GM12878 (cell line): Measurements from ENCODE around the gene LCN1. TPM values are rescaled to one million over a fixed set of nuclear protein-coding genes. Genes with fewer than 3 reads are reported as not detected.

ENCODE experiments used
- ATAC-seq: fragments of 200-7000 bp; cut with Tn5 transposase; 3 replicates; pipeline ENCODE4 v1.9.1; 2020; ENCODE audit warnings: mild to moderate bottlenecking, moderate library complexity
- BruUV-seq: library from RNA; stranded (reverse); fragments of 400-500 nt; replicated peaks from 2 replicates; lab custom pipeline; 2021; lab: Mats Ljungman, UMichigan
- CTCF ChIA-PET: fragments of 300-600 bp; sonication (Branson Sonifier 250); formaldehyde crosslinking; extraction: SDS; loops from one replicate; lab custom pipeline; 2021; ENCODE audit warnings: inconsistent platforms; lab: Yijun Ruan, JAX
- POLR2A ChIA-PET: fragments of 350-600 bp; formaldehyde crosslinking; extraction: SDS; loops from one replicate; lab custom pipeline; 2021; ENCODE audit warnings: inconsistent platforms; lab: Charles Lee
- RAD21 ChIA-PET: fragments of 300-600 bp; sonication (Branson Sonifier 250); formaldehyde crosslinking; loops from one replicate; lab custom pipeline; 2023; ENCODE audit warnings: antibody characterized with exemption; ENCODE audit not compliant: unreplicated experiment; lab: Charles Lee
- SMC1A ChIA-PET: fragments of 300-600 bp; sonication (Branson Sonifier 250); formaldehyde crosslinking; loops from one replicate; lab custom pipeline; 2023; ENCODE audit not compliant: unreplicated experiment, uncharacterized antibody; lab: Charles Lee
- DNase-seq: peaks from one replicate; pipeline ENCODE4 v3.0.0-alpha.2; 2011; ENCODE audit warnings: low read depth, low spot score
- FAIRE-seq: peaks from 3 replicates; lab custom pipeline; 2011; peaks lifted over from hg19 to GRCh38; lab: Jason Lieb, UNC
- H2AFZ ChIP-seq: 2 replicates; pipeline ENCODE4 v1.6.0; 2011; ENCODE audit warnings: low read depth, low read length, control low read depth; ENCODE audit not compliant: control insufficient read depth
- H3K27ac ChIP-seq: 2 replicates; pipeline ENCODE4 v1.5.1; 2011; ENCODE audit warnings: control low read depth; ENCODE audit not compliant: control insufficient read depth, insufficient read depth
- H3K27me3 ChIP-seq, 2 experiments: replicated peaks in 1 of 2; 2 replicates each; pipeline versions ENCODE4 v1.6.0 to v1.6.1; 2011; ENCODE audit warnings: low read length in 1 of 2; ENCODE audit not compliant: control insufficient read depth in 2 of 2, insufficient read depth in 2 of 2
- H3K36me3 ChIP-seq, 2 experiments: 2 replicates each; pipeline ENCODE4 v1.5.1; 2011; ENCODE audit warnings: low read length in 1 of 2; ENCODE audit not compliant: control insufficient read depth in 2 of 2, insufficient read depth in 2 of 2
- H3K4me1 ChIP-seq: 2 replicates; pipeline ENCODE4 v1.6.1; 2011; ENCODE audit warnings: mild to moderate bottlenecking, low read length, moderate library complexity, mixed read lengths; ENCODE audit not compliant: control insufficient read depth, insufficient read depth
- H3K4me2 ChIP-seq: 2 replicates; pipeline ENCODE4 v1.6.0; 2011; ENCODE audit warnings: control low read depth; ENCODE audit not compliant: control insufficient read depth, insufficient read depth
- H3K4me3 ChIP-seq: fragments of 200-600 bp; sonication (generic); 2 replicates; pipeline ENCODE4 v1.5.1; 2016
- H3K79me2 ChIP-seq: 2 replicates; pipeline ENCODE4 v1.6.0; 2011; ENCODE audit warnings: low read length; ENCODE audit not compliant: control insufficient read depth, insufficient read depth
- H3K9ac ChIP-seq: 2 replicates; pipeline ENCODE4 v1.8.0; 2011; ENCODE audit warnings: low read length, control low read depth, mixed read lengths; ENCODE audit not compliant: control insufficient read depth, insufficient read depth
- H3K9me3 ChIP-seq: replicated peaks from 3 replicates; pipeline ENCODE4 v1.5.1; 2011; ENCODE audit warnings: mild to moderate bottlenecking, low read length; ENCODE audit not compliant: control insufficient read depth, insufficient read depth
- H4K20me1 ChIP-seq: 2 replicates; pipeline ENCODE4 v1.6.0; 2011; ENCODE audit not compliant: control insufficient read depth, insufficient read depth
- BACH1 ChIP-seq: fragments of 450-650 bp; IDR thresholded peaks from 2 replicates; pipeline ENCODE4 v1.6.1; 2017; ENCODE audit warnings: mild to moderate bottlenecking, borderline replicate concordance
- CBX3 ChIP-seq: fragments of 200-600 bp; sonication (generic); IDR thresholded peaks from 2 replicates; pipeline ENCODE4 v1.6.1; 2016; ENCODE audit warnings: low read depth, borderline replicate concordance
- CREM ChIP-seq: IDR thresholded peaks from 2 replicates; pipeline ENCODE4 v1.6.1; 2014; ENCODE audit warnings: antibody characterized with exemption, low read depth
- ELK1 ChIP-seq: IDR thresholded peaks from 2 replicates; pipeline ENCODE4 v1.6.1; 2012; ENCODE audit warnings: low read depth, low read length, improper control_type of control experiment
- EZH2 ChIP-seq: IDR thresholded peaks from 2 replicates; pipeline ENCODE4 v1.6.1; 2012; ENCODE audit warnings: low read depth, mild to moderate bottlenecking, control low read depth, inconsistent platforms, low read length, borderline replicate concordance; ENCODE audit not compliant: control insufficient read depth
- FOS ChIP-seq: IDR thresholded peaks from 3 replicates; pipeline ENCODE4 v1.6.1; 2011; ENCODE audit warnings: borderline replicate concordance; ENCODE audit not compliant: insufficient read length; ENCODE audit errors: extremely low read depth
- HCFC1 ChIP-seq: fragments of 150-350 bp; IDR thresholded peaks from 2 replicates; pipeline ENCODE4 v1.6.1; 2014; ENCODE audit warnings: low read length
- HDAC2 ChIP-seq: fragments of 200-600 bp; sonication (generic); IDR thresholded peaks from 2 replicates; pipeline ENCODE4 v1.6.1; 2017
- IRF4 ChIP-seq: IDR thresholded peaks from 2 replicates; pipeline ENCODE4 v1.6.1; 2011; ENCODE audit warnings: low read depth, low read length
- KAT2A ChIP-seq: conservative IDR thresholded peaks from 2 replicates; pipeline ENCODE4 v1.6.1; 2011; ENCODE audit warnings: low read depth, low read length; ENCODE audit not compliant: control insufficient read depth
- PML ChIP-seq: IDR thresholded peaks from 2 replicates; pipeline ENCODE4 v1.6.1; 2012; ENCODE audit warnings: low read length, inconsistent platforms
- SMARCA5 ChIP-seq: fragments of 450-650 bp; IDR thresholded peaks from 2 replicates; pipeline ENCODE4 v1.6.1; 2017; ENCODE audit warnings: mild to moderate bottlenecking
- TCF7 ChIP-seq: IDR thresholded peaks from 2 replicates; pipeline ENCODE4 v1.6.1; 2014; ENCODE audit warnings: antibody characterized with exemption, borderline replicate concordance
- YY1 ChIP-seq: IDR thresholded peaks from 2 replicates; pipeline ENCODE4 v1.6.1; 2011; ENCODE audit warnings: low read depth, mild to moderate bottlenecking, low read length
- ZBED1 ChIP-seq: IDR thresholded peaks from 2 replicates; pipeline ENCODE4 v1.6.1; 2016; ENCODE audit warnings: borderline replicate concordance
- WGBS: methylation state at CpG from one replicate; pipeline ENCODE4 v1.1.6; 2016; ENCODE audit warnings: low lambda C conversion rate; ENCODE audit not compliant: insufficient replicate concordance, insufficient coverage; ENCODE audit errors: missing lambda C conversion rate; 5-methylcytosine and 5-hydroxymethylcytosine counted together
- in situ Hi-C: fragments of 300-500 bp; cut with MboI; formaldehyde crosslinking; loops from 9 replicates; pipeline ENCODE4 v1.14.3; 2018; ENCODE audit warnings: mixed read lengths
- intact Hi-C: fragments of 100-400 bp; cut with micrococcal nuclease; formaldehyde crosslinking; loops from one replicate; pipeline ENCODE4 v1.14.2; 2022; ENCODE audit not compliant: unreplicated experiment
- polyA plus RNA-seq, 11 experiments: library from polyadenylated mRNA; depleted of rRNA in 4 of 11; unstranded in 6 of 11; stranded (reverse) in 5 of 11; fragments of >200 nt; fragmentation: Nextera tagmentation in 4 of 11; fragmentation: Illumina TruSeq in 1 of 11; extraction: Ambion mirVana in 4 of 11; extraction: Trizol in 1 of 11; gene quantifications; 1 replicate in 1 of 11; 2 replicates in 10 of 11; pipeline versions ENCODE4 v1.2.1 to v1.2.3, GENCODE V29; 2011 to 2016; ENCODE audit warnings: inconsistent platforms in 2 of 11, missing spikeins in 2 of 11, low read depth in 1 of 11
- total RNA-seq, 4 experiments: library from RNA; depleted of rRNA in 3 of 4; stranded (reverse); fragments of >200 nt in 3 of 4; fragmentation: Illumina TruSeq in 1 of 4; extraction: Trizol in 1 of 4; gene quantifications; 2 replicates each; pipeline versions ENCODE4 v1.2.1 to v1.2.3, GENCODE V29; 2013 to 2021

Gene LCN1
- total and polyA plus RNA-seq, 10 of the 15 experiments (the other 5 are each of a cell fraction or from before 2014, with no cell fraction given), result not detected

GRCh38 chr9:135503371-135504261 lies 17.6 kb upstream of the LCN1 start:
- FAIRE-seq (no peak), DNase-seq (no peak)
- Histone ChIP-seq H3K9me3 (no peaks in the 10 kb centered on the region; the same call in 2 of the 3 replicates), H3K4me1 (peaks cover 17% of the 10 kb centered on the region), H3K79me2 (peaks cover 14% of the 10 kb centered on the region), H3K27ac (no peak overlapping the region), H3K4me3 (no peak overlapping the region), H4K20me1 (peaks cover 4% of the 10 kb centered on the region; the same call in 1 of the 2 replicates)
- ChIA-PET CTCF (interaction anchor here (0.9 to 1.3 kb wide), 3 partner anchors 13 to 26 kb away, joined by 3 to 5 read pairs (median 5); no protein-coding TSS in a partner anchor), RAD21 (no interaction called here)
- whole genome bisulfite sequencing, result 97% methylated on average over 41 of the region's 41 CpGs
- intact Hi-C loops, result no loop called here
- TF ChIP-seq EZH2, result no peak
- TF ChIP-seq, all 136 proteins: peak for 0
- Histone ChIP-seq H2AFZ (no peak overlapping the region), H3K9ac (no peak overlapping the region), H3K36me3 (peaks cover 10 to 22% of the 10 kb centered on the region in 2 experiments; a peak in 3 of 4 replicates), H3K4me2 (no peak overlapping the region), H3K27me3 (no peaks in the 10 kb centered on the region)
- in situ Hi-C loops, result no loop called here
- ChIA-PET SMC1A (no interaction called here), POLR2A (no interaction called here)
- no TSS peak for BruUV-seq
- ATAC-seq, result no peak

- intact Hi-C loops (no loop called here), in situ Hi-C loops (no loop called here)
- Histone ChIP-seq H2AFZ (no peak overlapping the region), H3K36me3 (peaks cover 10 to 22% of the 10 kb centered on the region in 2 experiments; a peak in 3 of 4 replicates), H3K9ac (no peak overlapping the region), H3K27ac (no peak overlapping the region), H3K4me2 (no peak overlapping the region), H3K27me3 (no peaks in the 10 kb centered on the region), H3K4me1 (peaks cover 12% of the 10 kb centered on the region), H4K20me1 (peaks cover 4% of the 10 kb centered on the region; the same call in 1 of the 2 replicates), H3K79me2 (peaks cover 14% of the 10 kb centered on the region), H3K4me3 (no peak overlapping the region), H3K9me3 (no peaks in the 10 kb centered on the region; the same call in 2 of the 3 replicates)
- peak; percentile 18; the same call in 1 of the 3 replicates for ATAC-seq
- BruUV-seq, result no TSS peak
- ChIA-PET CTCF (interaction anchor here (0.6 to 1.3 kb wide), 5 partner anchors 14 to 640 kb away, joined by 3 to 5 read pairs (median 3); no protein-coding TSS in a partner anchor), SMC1A (no interaction called here), POLR2A (no interaction called here), RAD21 (no interaction called here)
- peak; percentile 81 for FAIRE-seq
- no peak for DNase-seq
- WGBS, result 59% methylated on average over 21 of the region's 21 CpGs
- TF ChIP-seq FOS, result no peak
- no peak for TF ChIP-seq ZBED1
- TF ChIP-seq CREM, result peak; percentile 22; the same call in 1 of the 2 replicates
- no peak for TF ChIP-seq SMARCA5
- TF ChIP-seq HDAC2, result no peak
- TF ChIP-seq KAT2A, result no peak
- TF ChIP-seq IRF4, result no peak
- no peak for TF ChIP-seq CBX3
- TF ChIP-seq PML, result no peak
- no peak for TF ChIP-seq TCF7
- no peak for TF ChIP-seq YY1
- TF ChIP-seq BACH1, result no peak
- no peak for TF ChIP-seq HCFC1
- TF ChIP-seq ELK1, result no peak
These were observed 16.7 kb upstream of the LCN1 start for GRCh38 chr9:135504262-135505243.
